Islet of Langerhans (tissue), 1 donor: ENCODE measurements around the gene GNB4.

ENCODE experiments used
- FAIRE-seq: peaks from one replicate; lab custom pipeline; 2011; peaks lifted over from hg19 to GRCh38; lab: Jason Lieb, UNC

Gene GNB4

DNA sequence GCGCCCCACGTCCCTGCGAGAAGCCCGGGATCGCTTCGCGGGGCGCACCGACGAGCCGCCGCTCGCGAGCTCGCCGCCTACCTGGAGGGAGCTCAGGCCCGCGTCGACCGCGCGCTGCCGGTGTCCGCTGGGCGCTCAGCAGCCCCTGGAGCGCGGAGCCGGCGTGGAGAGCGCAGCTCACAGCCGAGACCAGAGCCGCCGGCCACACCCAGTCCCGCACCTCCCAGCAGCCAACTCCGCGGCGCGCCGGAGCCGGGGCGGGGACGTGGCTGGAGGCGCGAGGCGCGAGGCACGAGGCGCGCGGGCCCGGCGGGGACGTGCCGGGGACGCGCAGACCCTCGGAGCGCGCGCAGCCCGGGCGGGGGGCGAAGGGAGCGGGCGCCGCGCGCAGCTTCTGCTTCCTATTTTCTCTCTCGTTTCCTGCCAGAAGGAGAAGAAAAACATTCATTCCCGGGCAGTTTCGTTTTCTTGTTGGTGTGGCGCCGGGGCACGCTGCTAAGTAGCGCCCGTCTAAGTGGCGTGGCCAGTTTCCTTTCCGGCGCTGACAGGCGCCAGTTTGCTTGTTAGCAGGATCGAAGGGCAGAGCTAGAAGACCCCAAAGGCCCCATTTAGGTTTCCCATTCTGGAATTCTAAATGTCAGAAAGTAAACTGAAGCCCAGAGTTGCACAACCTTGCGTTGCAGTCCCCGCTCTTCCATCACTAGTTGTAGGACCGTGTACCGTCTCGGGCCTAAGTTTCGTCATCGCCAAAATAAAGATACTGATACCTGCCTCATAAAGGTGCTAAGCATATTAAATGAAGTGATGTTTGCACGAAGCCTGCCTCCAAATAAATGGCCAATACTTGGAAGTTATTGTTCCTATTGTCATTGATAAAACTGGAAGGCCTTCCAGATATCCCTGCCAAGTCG lies at the start of gene GNB4:
GNB4 (minus strand) TSS at position 206 of the 911 bp plus-strand sequence. CDS start 25,270 bp downstream, outside the sequence.
- no peak for FAIRE-seq

DNA sequence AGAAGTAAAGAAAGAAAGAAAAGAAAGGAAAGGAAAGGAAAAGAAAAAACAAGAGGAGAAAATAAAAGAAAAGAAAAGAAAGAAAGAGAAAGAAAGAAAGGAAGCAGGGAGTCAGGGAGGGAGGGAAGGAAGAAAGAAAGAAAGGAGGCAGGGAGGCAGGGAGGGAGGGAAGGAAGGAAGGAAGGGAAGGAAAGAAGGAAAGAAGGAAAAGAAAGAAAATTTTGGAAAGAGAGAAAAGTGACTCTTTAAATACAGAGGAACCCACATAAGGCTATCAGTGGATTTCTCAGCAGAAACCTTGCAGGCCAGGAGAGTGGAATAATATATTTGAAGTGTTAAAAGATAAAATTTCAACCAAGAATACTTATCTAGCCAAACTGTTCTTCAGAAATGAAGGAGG lies 44.2 kb upstream of the GNB4 start:
- no peak for FAIRE-seq

DNA sequence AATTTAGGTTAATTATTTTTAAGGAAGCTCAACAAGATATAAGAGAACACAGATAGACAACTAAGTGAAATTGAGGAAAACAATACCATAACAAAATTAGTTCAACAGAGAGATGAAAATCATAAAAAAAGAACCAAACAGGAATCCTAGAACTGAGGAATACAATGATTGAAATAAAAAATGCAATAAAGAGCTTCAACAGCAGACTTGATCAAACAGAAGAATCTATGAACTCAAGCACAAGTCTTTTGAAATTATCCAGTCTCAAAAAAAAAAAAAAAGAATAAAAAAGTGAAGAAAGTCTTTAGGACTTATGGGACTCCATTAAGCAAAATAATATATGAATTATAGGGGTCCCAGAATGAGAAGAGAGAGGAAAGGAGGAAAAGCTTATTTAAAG lies 42.0 kb upstream of the GNB4 start:
- FAIRE-seq, result no peak

DNA sequence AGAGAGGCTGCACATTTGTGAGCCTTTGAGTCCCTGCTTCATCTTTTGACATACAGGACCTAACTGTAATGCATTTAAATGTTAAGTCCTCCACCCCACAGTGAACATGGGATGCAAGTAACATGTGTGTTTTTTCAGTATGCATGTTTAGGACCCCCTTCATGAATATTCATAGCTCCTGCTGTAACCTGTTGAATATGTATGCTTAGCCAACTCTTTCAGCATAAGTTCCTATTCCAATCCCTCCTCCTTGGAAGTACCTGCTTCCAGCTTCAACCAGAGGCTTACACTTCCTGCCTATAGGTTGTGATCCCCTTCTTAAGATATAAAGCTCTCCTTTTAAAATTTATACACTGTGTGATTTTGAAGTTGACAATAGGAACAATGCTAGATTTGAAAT lies 36.9 kb upstream of the GNB4 start:
- FAIRE-seq, result no peak

DNA sequence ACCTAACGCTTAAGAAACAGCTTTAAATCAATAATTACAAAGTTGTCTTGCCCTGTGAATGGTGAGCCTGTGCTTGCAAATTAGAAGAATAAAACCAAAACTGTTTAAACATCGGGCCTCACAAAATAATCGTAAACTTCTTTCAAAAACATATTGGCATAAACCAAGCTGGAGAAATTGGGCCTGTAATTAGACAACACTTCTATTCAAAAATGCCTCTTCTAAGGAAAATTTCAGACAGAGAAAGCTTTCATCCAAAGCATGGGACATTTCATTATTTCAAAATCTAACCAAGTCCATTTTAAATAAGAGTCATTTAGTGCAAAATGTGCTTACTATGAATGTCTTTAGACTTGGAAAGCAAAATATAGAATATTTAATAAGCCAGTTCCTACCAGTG lies 35.5 kb upstream of the GNB4 start:
- no peak for FAIRE-seq

DNA sequence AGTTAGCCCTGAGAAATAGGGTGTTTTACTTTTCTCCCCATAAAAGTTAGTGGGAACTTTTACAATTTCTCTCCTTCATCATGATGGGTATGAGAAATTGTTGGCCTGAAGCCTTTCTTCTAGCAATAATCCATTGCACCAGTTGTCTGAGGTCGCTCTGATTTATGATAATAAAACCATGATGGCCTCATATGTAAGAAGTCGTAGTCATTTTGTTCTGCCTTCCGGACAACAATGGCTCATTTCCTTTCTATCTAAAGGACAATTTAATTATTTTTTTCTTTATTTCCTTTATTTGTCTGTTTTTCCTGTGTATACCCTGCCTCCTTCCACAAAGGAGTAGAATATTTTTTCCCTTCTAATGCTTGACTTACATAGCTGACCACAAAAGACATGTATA lies 31.6 kb upstream of the GNB4 start:
- FAIRE-seq, result no peak

DNA sequence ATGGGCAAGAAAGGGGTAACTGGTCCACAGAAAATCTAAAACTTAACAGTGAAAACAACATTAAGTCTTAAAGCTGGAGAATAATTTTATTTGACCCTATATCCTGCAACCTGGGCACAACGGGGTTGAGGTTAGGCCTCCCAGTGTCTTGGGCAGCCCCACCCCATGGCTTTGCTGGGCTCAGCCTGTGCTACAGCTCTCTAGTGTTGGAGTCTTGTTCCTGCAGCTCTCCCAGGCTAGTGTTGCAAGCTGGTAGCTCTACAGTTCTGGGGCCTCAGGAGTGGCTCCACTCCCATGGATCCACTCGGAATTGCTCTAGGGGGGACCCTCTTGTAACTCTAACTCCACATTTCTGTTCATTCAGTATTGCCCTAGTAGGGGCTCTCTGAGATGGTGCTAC lies 24.9 kb upstream of the GNB4 start:
- no peak for FAIRE-seq

DNA sequence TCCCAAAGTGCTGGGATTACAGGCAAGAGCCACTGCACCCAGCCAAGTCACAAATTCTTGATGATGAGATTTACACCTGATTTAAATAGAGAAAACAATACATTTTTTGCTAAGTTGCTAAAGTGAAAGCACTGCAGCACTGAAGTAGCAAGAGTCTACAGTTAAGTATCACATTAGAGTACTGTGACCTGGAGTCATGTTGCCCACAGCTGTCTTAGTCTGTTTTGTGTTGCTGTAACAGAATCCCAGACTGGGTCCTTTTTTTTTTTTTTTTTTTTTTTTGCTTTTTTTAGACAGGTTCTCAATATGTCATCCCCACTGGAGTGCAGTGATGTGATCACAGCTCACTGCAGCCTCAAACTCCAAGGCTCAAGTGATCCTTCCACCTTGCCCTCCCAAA lies 23.2 kb upstream of the GNB4 start:
- FAIRE-seq, result no peak

DNA sequence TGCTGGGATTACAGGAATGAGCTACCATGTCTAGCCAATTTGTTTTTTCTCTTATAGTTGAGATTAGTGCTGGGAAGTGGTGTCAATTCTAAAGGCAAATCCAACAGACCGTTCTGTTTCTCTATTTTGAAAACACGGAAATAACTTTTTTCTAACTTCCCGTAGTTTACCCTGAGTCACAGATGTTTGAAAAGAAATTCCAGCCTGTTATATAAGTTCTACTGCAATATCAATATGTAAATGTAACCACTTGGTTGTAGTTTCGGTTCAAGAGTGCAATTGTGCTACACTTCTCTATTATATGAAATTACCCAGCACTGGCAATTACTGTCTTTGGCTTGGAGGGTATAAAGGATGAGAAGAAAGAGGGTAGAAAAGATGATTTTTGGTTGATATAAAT lies 22.3 kb upstream of the GNB4 start:
- no peak for FAIRE-seq

DNA sequence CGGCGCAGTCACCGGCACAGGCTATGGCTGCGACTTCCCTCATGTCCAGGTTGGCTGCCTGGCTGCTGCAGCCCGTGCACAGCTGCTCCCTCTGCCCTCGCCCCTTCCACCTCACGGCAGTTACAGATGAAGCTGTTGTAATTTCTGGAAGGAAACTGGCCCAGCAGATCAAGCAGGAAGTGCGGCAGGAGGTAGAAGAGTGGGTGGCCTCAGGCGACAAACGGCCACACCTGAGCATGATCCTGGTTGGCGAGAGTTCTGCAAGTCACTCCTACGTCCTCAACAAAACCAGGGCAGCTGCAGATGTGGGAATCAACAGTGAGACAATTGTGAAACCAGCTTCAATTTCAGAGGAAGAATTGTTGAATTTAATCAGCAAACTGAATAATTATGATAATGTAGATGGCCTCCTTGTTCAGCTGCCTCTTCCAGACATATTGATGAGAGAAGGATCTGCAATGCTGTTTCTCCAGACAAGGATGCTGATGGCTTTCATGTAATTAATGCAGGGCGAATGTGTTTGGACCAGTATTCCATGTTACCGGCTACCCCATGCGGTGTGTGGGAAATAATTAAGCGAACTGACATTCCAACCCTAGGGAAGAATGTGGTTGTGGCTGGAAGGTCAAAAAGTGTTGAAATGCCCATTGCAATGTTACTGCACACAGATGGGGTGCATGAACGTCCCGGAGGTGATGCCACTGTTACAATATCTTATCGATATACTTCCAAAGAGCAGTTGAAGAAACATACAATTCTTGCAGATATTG lies 13.2 kb upstream of the GNB4 start:
- FAIRE-seq, result no peak

DNA sequence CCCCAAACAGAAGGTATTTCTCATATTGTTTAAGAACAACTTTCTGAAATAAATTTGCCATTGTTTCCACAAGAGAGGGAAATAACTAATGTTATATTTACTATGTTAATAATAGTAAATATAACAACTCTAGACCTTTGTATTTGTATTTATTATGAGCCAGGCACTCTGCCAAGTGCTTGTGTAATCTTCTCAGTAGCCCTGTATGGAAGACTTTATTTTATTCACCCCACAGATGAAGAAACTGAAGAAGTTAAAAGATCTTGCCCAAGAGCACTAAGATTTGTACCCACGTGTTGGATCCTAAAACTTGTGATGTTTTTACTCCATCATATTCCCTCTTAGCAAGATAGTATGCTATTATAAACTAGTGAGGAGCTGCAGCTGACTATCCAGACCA lies 12.0 kb upstream of the GNB4 start:
- no peak for FAIRE-seq

DNA sequence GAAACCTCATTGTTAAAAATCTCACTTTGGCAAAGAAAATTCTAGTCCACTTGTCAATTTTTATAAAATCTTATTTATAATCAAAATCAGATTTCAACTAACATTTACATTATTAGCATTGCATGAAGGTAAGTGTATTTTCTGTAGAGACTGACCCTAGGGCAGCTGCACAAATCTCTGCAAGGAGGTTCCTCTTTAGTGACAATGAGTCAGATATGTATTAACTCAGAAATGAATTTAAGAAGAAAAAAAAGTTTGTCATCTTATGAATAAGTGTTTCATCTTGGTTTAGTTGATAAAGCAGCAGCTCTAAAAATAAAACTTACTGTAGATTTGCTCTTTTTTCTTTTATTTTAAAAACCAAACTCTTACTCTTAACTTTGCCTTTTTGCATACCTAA lies 9.0 kb upstream of the GNB4 start:
- no peak for FAIRE-seq

DNA sequence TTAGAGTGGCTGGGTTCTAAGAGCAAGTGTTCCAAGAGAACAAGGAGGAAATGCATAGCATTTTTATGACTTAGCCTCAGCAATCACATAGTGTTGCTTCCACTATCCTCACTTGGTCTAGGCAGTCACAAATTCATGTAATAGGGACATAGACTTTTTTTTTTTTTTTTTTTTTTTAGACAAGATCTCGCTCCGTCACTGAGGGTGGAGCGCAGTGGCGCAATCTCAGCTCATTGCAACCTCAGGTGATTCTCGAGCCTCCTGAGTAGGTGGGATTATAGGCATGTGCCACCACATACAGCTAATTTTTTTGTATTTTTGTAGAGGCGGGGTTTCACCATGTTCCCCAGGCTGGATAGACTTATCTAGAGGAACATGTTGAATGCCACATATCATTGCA lies 4.7 kb upstream of the GNB4 start:
- FAIRE-seq, result no peak

DNA sequence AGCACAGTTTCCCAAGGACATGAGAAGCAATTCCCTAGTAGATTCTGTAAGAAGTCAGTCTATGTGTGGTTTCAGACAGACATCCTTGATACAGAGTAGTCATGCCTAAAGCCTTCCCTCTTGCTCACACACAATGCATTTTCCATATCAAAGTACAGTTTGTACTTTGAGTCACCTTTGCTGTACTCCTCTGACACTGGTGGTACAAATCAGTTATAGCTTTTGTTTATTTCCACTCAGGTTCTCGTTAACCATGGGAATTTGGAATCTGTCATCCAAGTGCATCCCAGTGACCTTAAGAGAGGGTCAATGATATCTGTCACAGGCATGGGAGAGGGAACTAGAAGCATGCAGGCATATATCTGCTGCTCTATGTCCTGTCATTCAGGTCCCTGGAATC lies 3.6 kb upstream of the GNB4 start:
- FAIRE-seq, result no peak

DNA sequence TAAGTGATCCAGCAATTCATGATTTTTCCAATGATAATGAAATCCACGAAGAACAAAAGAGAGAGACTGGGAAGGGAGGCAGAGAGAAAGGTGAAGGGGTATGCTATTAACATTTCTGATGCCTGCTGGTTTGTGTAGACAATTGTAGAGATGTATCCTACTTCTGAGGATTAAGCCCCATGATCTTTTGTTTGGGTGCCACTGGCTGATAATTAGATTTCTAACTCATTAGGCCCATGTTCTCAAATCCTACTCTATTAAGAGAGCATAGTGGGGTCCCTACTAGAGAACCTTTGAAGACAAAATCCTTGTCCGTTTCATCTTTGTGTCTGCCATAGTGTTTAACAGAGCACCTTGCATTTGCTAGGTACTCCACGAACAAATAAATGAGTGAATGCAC lies 2.7 kb upstream of the GNB4 start:
- no peak for FAIRE-seq

DNA sequence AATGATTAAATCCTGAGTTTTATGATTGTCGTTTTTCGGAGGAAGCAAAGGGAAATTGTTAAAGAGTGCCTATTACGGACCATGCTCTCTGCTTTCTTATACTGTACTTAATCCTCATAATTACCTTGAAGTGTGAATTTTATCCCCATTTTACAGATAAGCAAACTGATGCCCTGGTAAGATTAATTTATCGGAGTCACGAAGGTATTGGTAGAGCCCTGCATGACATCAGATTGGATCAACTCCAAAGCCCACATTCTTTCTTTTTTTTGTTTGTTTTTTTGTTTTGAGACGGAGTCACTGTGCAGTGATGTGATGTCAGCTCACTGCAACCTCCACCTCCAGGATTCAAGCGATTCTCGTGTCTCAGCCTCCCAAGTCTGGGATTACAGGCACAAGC lies 1.6 kb upstream of the GNB4 start:
- FAIRE-seq, result no peak

DNA sequence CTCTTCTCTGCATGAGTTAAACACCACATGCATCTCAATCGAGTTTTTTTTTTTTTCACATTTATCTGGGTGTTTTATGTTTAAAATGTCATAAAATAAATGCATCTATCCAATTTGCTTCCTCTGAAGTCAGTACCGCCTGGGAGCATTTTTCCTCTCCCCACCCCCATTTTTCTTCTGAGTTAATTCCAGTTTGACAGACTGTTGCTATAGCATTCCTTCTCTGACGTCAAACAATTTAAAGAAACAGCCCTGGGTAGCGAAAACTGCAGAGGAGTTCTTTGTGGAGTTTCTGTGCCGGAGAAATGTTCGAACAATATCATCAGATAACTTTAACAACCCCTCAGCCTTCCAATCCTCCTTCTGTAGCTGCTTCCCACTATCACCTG lies 900 bp upstream of the GNB4 start:
- no peak for FAIRE-seq

DNA sequence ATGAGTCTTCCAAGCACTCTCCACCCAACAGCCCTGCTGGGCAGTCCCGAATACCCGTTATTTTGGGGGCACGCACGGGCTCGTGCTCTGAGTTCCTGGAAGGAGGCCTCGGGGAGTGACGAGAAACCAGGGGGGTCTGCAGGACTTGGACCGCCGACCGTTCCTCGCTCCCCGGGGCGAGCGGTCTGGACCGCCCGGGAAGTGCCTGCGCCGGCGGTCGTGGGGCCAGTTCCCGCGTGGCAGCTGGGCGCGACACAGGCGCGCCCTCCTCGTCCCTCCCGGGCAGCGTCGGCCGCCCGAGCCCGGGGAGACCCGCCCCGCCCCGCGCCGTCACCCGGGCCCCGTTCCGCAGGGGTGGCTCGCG lies 387 bp downstream of the GNB4 start:
- FAIRE-seq, result no peak

DNA sequence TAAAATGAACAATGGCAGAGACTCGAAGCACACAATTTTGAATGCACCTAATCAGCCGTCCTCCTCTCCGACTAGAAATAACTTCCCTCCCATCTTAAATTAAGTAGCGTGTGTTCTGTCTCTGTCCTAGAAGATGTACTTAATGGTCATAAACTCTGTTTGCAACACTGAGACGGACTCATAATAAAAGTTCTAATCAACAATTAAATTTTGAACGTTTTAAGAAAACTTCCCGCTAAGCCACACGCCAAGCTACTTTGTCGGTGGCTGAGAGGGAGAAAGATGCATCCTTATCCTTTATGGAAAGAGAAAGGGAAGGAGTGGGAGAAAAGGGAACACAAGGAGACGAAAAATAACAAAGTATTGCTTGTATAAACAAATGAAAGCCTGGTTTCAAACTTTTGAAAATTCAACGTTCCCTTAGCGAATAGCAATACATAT lies 989 bp downstream of the GNB4 start:
- no peak for FAIRE-seq

DNA sequence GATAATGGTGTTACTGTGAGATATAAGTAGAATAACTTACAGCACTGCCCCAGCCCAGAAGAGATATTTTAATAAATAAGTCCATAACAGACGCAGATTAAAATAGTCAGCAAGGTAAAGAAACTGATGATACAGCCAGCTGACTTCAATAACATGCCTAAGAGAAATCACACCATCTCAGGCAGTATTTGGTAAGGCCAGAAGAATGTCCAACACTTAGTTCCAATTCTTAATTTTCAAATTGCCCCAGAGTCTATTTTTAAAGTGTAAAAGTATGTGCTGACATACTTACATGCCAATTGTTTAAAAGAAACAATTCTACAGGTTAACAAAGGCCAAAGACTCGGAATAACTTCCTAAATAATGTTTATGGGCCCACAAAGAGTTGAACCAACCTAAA lies 1.6 kb downstream of the GNB4 start:
- FAIRE-seq, result no peak

DNA sequence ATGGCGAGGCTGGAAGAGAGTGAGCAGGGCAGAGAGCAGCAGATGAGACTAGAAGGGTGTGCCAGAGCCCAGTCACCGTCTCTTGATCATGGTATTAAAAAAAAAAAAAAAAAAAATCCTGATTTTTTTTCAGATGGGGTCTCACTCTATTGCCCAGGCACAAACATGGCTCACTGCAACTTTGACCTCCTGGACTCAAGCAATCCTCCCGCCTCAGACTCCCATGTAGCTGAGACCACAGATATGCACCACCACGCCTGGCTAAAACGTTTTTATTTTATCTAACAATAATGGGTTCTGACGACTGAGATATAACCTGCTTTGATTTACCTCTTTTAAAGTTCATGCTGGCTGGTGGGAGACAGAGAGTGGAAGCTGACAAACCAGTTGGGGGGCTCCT lies 4.0 kb downstream of the GNB4 start:
- FAIRE-seq, result no peak

DNA sequence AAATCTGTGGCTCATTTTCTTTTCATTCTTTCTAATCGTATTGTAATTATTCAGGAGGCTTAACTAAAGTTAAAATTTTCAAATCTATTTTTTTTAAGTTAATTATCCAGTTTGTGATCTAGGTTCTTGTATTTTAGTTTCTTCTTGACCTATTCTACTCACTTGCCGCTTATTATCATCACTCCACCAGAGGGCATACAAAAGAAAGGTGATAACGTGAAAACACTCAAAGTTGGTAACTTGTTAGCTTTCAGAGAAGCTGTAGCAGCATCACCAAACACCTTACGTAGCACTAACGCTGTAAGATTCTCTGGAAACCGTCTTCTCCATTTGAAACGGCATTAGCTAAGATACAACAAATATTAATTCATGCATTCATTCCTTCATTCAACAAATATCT lies 4.8 kb downstream of the GNB4 start:
- FAIRE-seq, result no peak

DNA sequence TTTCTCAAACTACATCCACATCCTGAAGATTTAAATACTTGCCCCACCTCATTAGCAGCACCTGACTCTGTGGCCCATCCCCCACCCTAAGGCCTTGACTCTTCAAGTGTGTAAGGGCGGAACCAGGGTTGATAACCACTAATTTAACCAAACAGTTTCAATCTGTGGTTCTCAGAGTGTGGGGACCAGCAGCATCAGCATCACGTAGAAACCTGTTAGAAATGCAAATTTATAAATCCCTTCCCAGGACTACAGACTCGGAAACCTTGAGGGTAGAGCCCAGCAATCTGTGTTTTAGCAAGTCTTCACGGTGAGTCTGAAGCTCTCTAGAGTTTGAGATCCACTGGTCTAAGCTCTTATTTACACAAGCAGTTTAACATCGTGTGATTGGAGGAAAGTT lies 12.4 kb downstream of the GNB4 start:
- FAIRE-seq, result no peak

DNA sequence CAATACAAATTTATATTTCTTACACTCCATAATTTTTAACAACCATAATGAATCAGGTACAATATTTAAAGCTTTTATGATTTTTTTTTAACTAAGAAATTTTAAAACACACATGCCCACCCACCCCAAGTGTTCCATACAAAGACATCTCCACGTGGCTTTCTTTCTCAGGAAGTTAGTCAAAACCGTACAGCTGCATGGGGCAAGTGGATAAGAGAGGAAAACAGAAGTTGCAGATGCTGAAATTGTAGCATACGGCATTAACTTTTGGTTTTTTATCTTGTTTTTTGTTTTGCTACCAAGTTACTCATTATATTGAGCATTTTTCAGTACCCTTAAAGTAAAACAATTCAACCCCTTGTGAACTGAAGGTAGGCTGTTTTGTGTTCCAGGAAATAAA lies 14.8 kb downstream of the GNB4 start:
- FAIRE-seq, result no peak
